ENCODE data around the gene PMAIP1.

GRCh38 chr18:59911600-59911999, 11.8 kb downstream of the PMAIP1 start:
- TF ChIP-seq NFRKB (IDR thresholded peaks at IDR 0.05), result no peak
- no peak for TF ChIP-seq TARDBP (IDR thresholded peaks at IDR 0.05)
- TF ChIP-seq FOXA1 (IDR thresholded peaks at IDR 0.05), result no peak
- TF ChIP-seq ELF4 (IDR thresholded peaks at IDR 0.05), result no peak
- no peak for TF ChIP-seq SUZ12 (IDR thresholded peaks at IDR 0.05)
- no peak for TF ChIP-seq SP1 (IDR thresholded peaks at IDR 0.05)
- TF ChIP-seq CTBP1 (IDR thresholded peaks at IDR 0.05; ENCODE audit: borderline replicate concordance), result no peak
- no peak for TF ChIP-seq ARNT (IDR thresholded peaks at IDR 0.05)
- no peak for TF ChIP-seq BHLHE40 (IDR thresholded peaks at IDR 0.05; ENCODE audit: borderline replicate concordance)
